HepG2 (cell line): ENCODE measurements around the gene SDR42E2. TPM values are rescaled to one million over a fixed set of nuclear protein-coding genes. Genes with fewer than 3 reads are reported as not detected.

Experiments used
- FOSL1 ChIP-seq: sonication (generic); formaldehyde crosslinking; IDR thresholded peaks from 2 replicates; pipeline ENCODE4 v1.9.0; 2021; ENCODE audit warnings: missing genetic modification reagents, borderline replicate concordance
- HNF4G ChIP-seq, 2 experiments: sonication (generic) in 1 of 2; formaldehyde crosslinking in 1 of 2; IDR thresholded peaks; 2 replicates each; pipeline versions ENCODE4 v1.4.0 to v1.6.1; 2011 to 2020; ENCODE audit warnings: borderline replicate concordance in 2 of 2, low read depth in 2 of 2, mild to moderate bottlenecking in 2 of 2, low read length in 1 of 2, missing genetic modification reagents in 1 of 2, moderate library complexity in 1 of 2
- HOXD1 ChIP-seq: sonication (generic); formaldehyde crosslinking; IDR thresholded peaks from 2 replicates; pipeline ENCODE4 v1.5.0; 2020; ENCODE audit warnings: missing genetic modification reagents
- KDM5A ChIP-seq: fragments of 200-600 bp; sonication (generic); IDR thresholded peaks from 2 replicates; pipeline ENCODE4 v1.7.0; 2018; ENCODE audit warnings: antibody characterized with exemption, mild to moderate bottlenecking, low read length, borderline replicate concordance
- NR2C2 ChIP-seq: sonication (generic); formaldehyde crosslinking; IDR thresholded peaks from 2 replicates; pipeline ENCODE4 v1.4.0; 2020; ENCODE audit warnings: missing genetic modification reagents, mild to moderate bottlenecking, moderate library complexity, borderline replicate concordance
- POLR2AphosphoS5 ChIP-seq: IDR thresholded peaks from 2 replicates; pipeline ENCODE4 v1.6.1; 2012; ENCODE audit warnings: low read depth, low read length
- RBFOX2 ChIP-seq: fragments of 200-400 bp; formaldehyde crosslinking; IDR thresholded peaks from 2 replicates; pipeline ENCODE4 v1.6.1; 2017; ENCODE audit warnings: low read depth, mild to moderate bottlenecking, low read length
- SMAD1 ChIP-seq: sonication (generic); formaldehyde crosslinking; IDR thresholded peaks from 2 replicates; pipeline ENCODE4 v1.4.0; 2020; ENCODE audit warnings: missing genetic modification reagents, low read depth, mild to moderate bottlenecking, borderline replicate concordance
- TSC22D2 ChIP-seq: sonication (generic); formaldehyde crosslinking; IDR thresholded peaks from 2 replicates; pipeline ENCODE4 v1.5.1; 2020; ENCODE audit warnings: missing genetic modification reagents, mild to moderate bottlenecking, borderline replicate concordance
- ZC3H13 ChIP-seq: sonication (generic); formaldehyde crosslinking; IDR thresholded peaks from 2 replicates; pipeline ENCODE4 v1.8.1; 2023; ENCODE audit warnings: mild to moderate bottlenecking, missing genetic modification reagents, moderate library complexity
- ZNF549 ChIP-seq: sonication (generic); formaldehyde crosslinking; IDR thresholded peaks from 2 replicates; pipeline ENCODE4 v1.5.0; 2020; ENCODE audit warnings: missing genetic modification reagents
- ZNF670 ChIP-seq: sonication (generic); formaldehyde crosslinking; IDR thresholded peaks from 2 replicates; pipeline ENCODE4 v1.8.0; 2022; ENCODE audit warnings: mild to moderate bottlenecking, missing genetic modification reagents, borderline replicate concordance
- ZNF766 ChIP-seq: sonication (generic); formaldehyde crosslinking; IDR thresholded peaks from 2 replicates; pipeline ENCODE4 v1.5.0; 2020; ENCODE audit warnings: missing genetic modification reagents, borderline replicate concordance
- ZSCAN22 ChIP-seq: sonication (generic); formaldehyde crosslinking; IDR thresholded peaks from 2 replicates; pipeline ENCODE4 v1.4.0; 2020; ENCODE audit warnings: mild to moderate bottlenecking, missing genetic modification reagents
- polyA plus RNA-seq, 8 experiments: library from polyadenylated mRNA; depleted of rRNA in 3 of 8; stranded (reverse) in 7 of 8; unstranded in 1 of 8; fragments of >200 nt; fragmentation: Illumina TruSeq in 4 of 8; extraction: Trizol in 4 of 8; gene quantifications; 2 replicates each; pipeline versions ENCODE4 v1.2.1 to v1.2.3, GENCODE V29; 2011 to 2016; ENCODE audit warnings: low read depth in 4 of 8, missing spikeins in 1 of 8, mixed read lengths in 1 of 8; ENCODE audit not compliant: insufficient read depth in 1 of 8
- total RNA-seq, 5 experiments: library from RNA; depleted of rRNA; stranded (reverse); fragments of >200 nt; fragmentation: Illumina TruSeq; extraction: Trizol; gene quantifications; 2 replicates each; pipeline ENCODE4 v1.2.3, GENCODE V29; 2016; ENCODE audit warnings: low read depth in 1 of 5
- TF ChIP-seq, protein P1 (sequence below): sonication (generic); formaldehyde crosslinking; conservative IDR thresholded peaks from 2 replicates; pipeline ENCODE4 v1.8.0; 2022; ENCODE audit warnings: low read depth, missing genetic modification reagents
- TF ChIP-seq, protein P2 (sequence below): sonication (generic); formaldehyde crosslinking; conservative IDR thresholded peaks from 2 replicates; pipeline ENCODE4 v1.5.0; 2020; ENCODE audit warnings: missing genetic modification reagents
- TF ChIP-seq, protein P3 (sequence below): sonication (generic); formaldehyde crosslinking; IDR thresholded peaks from 2 replicates; pipeline ENCODE4 v1.9.0; 2021; ENCODE audit warnings: missing genetic modification reagents, mild to moderate bottlenecking, borderline replicate concordance
- TF ChIP-seq, protein P4 (sequence below): sonication (generic); formaldehyde crosslinking; IDR thresholded peaks from 2 replicates; pipeline ENCODE4 v1.4.0; 2020; ENCODE audit warnings: missing genetic modification reagents
- TF ChIP-seq, protein P5 (sequence below): sonication (generic); formaldehyde crosslinking; IDR thresholded peaks from 2 replicates; pipeline ENCODE4 v1.8.0; 2022; ENCODE audit warnings: mild to moderate bottlenecking, missing genetic modification reagents, moderate library complexity

SDR42E2 gene
- total and polyA plus RNA-seq, 2 of the 13 experiments (the other 11 are each of a cell fraction or from before 2014, with no cell fraction given): 0.05 to 0.11 TPM

DNA sequence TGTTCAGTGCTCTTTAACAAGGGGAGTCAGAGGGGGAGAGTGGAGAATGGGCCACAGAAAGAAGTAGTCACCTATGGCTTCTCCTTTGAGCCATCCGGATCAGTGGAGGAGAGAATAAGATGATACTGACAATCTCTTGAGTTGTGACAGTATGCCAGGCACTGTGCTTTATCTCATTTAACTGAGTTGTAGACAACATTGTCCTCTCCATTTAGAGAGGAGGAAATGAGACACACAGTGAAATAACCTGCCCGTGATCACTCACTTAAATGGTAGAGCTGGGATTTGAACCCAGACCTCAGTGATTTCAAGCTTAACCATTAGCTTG is 25.9 kb downstream of the SDR42E2 start (continued):
- 0 out of 2 replicates have a peak, but pooled peaks have one; percentile 32 for TF ChIP-seq ZC3H13 (CRISPR knock-in tag)
- TF ChIP-seq, protein P1, sequence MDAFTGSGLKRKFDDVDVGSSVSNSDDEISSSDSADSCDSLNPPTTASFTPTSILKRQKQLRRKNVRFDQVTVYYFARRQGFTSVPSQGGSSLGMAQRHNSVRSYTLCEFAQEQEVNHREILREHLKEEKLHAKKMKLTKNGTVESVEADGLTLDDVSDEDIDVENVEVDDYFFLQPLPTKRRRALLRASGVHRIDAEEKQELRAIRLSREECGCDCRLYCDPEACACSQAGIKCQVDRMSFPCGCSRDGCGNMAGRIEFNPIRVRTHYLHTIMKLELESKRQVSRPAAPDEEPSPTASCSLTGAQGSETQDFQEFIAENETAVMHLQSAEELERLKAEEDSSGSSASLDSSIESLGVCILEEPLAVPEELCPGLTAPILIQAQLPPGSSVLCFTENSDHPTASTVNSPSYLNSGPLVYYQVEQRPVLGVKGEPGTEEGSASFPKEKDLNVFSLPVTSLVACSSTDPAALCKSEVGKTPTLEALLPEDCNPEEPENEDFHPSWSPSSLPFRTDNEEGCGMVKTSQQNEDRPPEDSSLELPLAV: no peak
- TF ChIP-seq RBFOX2: no peak
- TF ChIP-seq ZNF549 (CRISPR knock-in tag): peak; percentile 67; the same call in 1 of the 2 replicates
- 0 out of 2 replicates have a peak, but pooled peaks have one; percentile 6 for TF ChIP-seq ZSCAN22
- no peak for TF ChIP-seq KDM5A
- 0 out of 2 replicates have a peak, but pooled peaks have one; percentile 1 for TF ChIP-seq HNF4G (IDR thresholded peaks at IDR 0.05; ENCODE audit: borderline replicate concordance, low read depth, low read length)
- TF ChIP-seq HNF4G (CRISPR knock-in tag; IDR thresholded peaks at IDR 0.05; ENCODE audit: borderline replicate concordance, low read depth): no peak
- TF ChIP-seq FOSL1 (CRISPR knock-in tag): peak; percentile 42; the same call in 1 of the 2 replicates
- 0 out of 2 replicates have a peak, but pooled peaks have one; percentile 14 for TF ChIP-seq ZNF670 (CRISPR knock-in tag)
- TF ChIP-seq, protein P2, sequence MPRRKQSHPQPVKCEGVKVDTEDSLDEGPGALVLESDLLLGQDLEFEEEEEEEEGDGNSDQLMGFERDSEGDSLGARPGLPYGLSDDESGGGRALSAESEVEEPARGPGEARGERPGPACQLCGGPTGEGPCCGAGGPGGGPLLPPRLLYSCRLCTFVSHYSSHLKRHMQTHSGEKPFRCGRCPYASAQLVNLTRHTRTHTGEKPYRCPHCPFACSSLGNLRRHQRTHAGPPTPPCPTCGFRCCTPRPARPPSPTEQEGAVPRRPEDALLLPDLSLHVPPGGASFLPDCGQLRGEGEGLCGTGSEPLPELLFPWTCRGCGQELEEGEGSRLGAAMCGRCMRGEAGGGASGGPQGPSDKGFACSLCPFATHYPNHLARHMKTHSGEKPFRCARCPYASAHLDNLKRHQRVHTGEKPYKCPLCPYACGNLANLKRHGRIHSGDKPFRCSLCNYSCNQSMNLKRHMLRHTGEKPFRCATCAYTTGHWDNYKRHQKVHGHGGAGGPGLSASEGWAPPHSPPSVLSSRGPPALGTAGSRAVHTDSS: peak; percentile 24; the same call in 1 of the 2 replicates
- TF ChIP-seq NR2C2 (CRISPR knock-in tag): no peak
- no peak for TF ChIP-seq SMAD1 (CRISPR knock-in tag)
- TF ChIP-seq, protein P3, sequence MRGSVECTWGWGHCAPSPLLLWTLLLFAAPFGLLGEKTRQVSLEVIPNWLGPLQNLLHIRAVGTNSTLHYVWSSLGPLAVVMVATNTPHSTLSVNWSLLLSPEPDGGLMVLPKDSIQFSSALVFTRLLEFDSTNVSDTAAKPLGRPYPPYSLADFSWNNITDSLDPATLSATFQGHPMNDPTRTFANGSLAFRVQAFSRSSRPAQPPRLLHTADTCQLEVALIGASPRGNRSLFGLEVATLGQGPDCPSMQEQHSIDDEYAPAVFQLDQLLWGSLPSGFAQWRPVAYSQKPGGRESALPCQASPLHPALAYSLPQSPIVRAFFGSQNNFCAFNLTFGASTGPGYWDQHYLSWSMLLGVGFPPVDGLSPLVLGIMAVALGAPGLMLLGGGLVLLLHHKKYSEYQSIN: no peak
- 0 out of 2 replicates have a peak, but pooled peaks have one; percentile 53 for TF ChIP-seq HOXD1 (CRISPR knock-in tag)
- TF ChIP-seq, protein P4, sequence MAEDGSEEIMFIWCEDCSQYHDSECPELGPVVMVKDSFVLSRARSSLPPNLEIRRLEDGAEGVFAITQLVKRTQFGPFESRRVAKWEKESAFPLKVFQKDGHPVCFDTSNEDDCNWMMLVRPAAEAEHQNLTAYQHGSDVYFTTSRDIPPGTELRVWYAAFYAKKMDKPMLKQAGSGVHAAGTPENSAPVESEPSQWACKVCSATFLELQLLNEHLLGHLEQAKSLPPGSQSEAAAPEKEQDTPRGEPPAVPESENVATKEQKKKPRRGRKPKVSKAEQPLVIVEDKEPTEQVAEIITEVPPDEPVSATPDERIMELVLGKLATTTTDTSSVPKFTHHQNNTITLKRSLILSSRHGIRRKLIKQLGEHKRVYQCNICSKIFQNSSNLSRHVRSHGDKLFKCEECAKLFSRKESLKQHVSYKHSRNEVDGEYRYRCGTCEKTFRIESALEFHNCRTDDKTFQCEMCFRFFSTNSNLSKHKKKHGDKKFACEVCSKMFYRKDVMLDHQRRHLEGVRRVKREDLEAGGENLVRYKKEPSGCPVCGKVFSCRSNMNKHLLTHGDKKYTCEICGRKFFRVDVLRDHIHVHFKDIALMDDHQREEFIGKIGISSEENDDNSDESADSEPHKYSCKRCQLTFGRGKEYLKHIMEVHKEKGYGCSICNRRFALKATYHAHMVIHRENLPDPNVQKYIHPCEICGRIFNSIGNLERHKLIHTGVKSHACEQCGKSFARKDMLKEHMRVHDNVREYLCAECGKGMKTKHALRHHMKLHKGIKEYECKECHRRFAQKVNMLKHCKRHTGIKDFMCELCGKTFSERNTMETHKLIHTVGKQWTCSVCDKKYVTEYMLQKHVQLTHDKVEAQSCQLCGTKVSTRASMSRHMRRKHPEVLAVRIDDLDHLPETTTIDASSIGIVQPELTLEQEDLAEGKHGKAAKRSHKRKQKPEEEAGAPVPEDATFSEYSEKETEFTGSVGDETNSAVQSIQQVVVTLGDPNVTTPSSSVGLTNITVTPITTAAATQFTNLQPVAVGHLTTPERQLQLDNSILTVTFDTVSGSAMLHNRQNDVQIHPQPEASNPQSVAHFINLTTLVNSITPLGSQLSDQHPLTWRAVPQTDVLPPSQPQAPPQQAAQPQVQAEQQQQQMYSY (CRISPR knock-in tag): 0 out of 2 replicates have a peak, but pooled peaks have one; percentile 19
- no peak for TF ChIP-seq ZNF766 (CRISPR knock-in tag)
- TF ChIP-seq TSC22D2 (CRISPR knock-in tag): no peak
- TF ChIP-seq, protein P5, sequence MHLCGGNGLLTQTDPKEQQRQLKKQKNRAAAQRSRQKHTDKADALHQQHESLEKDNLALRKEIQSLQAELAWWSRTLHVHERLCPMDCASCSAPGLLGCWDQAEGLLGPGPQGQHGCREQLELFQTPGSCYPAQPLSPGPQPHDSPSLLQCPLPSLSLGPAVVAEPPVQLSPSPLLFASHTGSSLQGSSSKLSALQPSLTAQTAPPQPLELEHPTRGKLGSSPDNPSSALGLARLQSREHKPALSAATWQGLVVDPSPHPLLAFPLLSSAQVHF (CRISPR knock-in tag): no peak
- 0 out of 2 replicates have a peak, but pooled peaks have one; percentile 13 for TF ChIP-seq POLR2AphosphoS5
